ENCODE measurements around the gene CD2.

- TF ChIP-seq POLR2A (IDR thresholded peaks at IDR 0.05), result no peak
- no peak for TF ChIP-seq CTCF (IDR thresholded peaks at IDR 0.05)
These were observed 37.5 kb downstream of the CD2 start for GRCh38 chr1:116791727-116792126.
